SK-N-SH treated with all-trans-retinoic acid at 6 μM for 48 hours (cell line): ENCODE measurements around the gene GPC3.

ENCODE experiments used
- ARNTL ChIP-seq: fragments of 450-650 bp; formaldehyde crosslinking; IDR thresholded peaks from 2 replicates; pipeline ENCODE4 v1.5.0; 2020; ENCODE audit warnings: low read depth, mild to moderate bottlenecking, moderate library complexity, borderline replicate concordance
- BACH2 ChIP-seq: fragments of 250-450 bp; sonication (Bioruptor Pico); IDR thresholded peaks from 2 replicates; pipeline ENCODE4 v1.9.0; 2021; ENCODE audit warnings: mild to moderate bottlenecking, borderline replicate concordance
- CSDC2 ChIP-seq: fragments of 250-450 bp; sonication (Bioruptor Pico); IDR thresholded peaks from 2 replicates; pipeline ENCODE4 v1.5.0; 2020; ENCODE audit warnings: mild to moderate bottlenecking, moderate library complexity
- CSRNP3 ChIP-seq: fragments of 250-450 bp; sonication (Bioruptor Pico); IDR thresholded peaks from 2 replicates; pipeline ENCODE4 v1.5.1; 2021; ENCODE audit warnings: mild to moderate bottlenecking, moderate library complexity
- ESRRG ChIP-seq: fragments of 250-450 bp; sonication (Bioruptor Pico); IDR thresholded peaks from 2 replicates; pipeline ENCODE4 v1.6.1; 2021; ENCODE audit warnings: mild to moderate bottlenecking
- GLIS3 ChIP-seq: fragments of 250-450 bp; sonication (Bioruptor Pico); IDR thresholded peaks from 2 replicates; pipeline ENCODE4 v1.5.0; 2020; ENCODE audit warnings: mild to moderate bottlenecking, moderate library complexity
- OSR1 ChIP-seq: fragments of 250-450 bp; sonication (Bioruptor Pico); IDR thresholded peaks from 2 replicates; pipeline ENCODE4 v1.8.0; 2022; ENCODE audit warnings: moderate library complexity, mild to moderate bottlenecking, inconsistent platforms
- PATZ1 ChIP-seq: fragments of 250-450 bp; sonication (Bioruptor Pico); IDR thresholded peaks from 2 replicates; pipeline ENCODE4 v1.8.0; 2020; ENCODE audit warnings: mild to moderate bottlenecking, moderate library complexity, borderline replicate concordance
- RARB ChIP-seq: fragments of 250-450 bp; sonication (Bioruptor Pico); IDR thresholded peaks from 2 replicates; pipeline ENCODE4 v1.8.0; 2021; ENCODE audit warnings: mild to moderate bottlenecking, moderate library complexity
- SNAI2 ChIP-seq: fragments of 250-450 bp; sonication (Bioruptor Pico); IDR thresholded peaks from 2 replicates; pipeline ENCODE4 v1.5.0; 2020; ENCODE audit warnings: mild to moderate bottlenecking, moderate library complexity
- TSHZ2 ChIP-seq: fragments of 250-450 bp; sonication (Bioruptor Pico); IDR thresholded peaks from 2 replicates; pipeline ENCODE4 v1.5.0; 2020; ENCODE audit warnings: mild to moderate bottlenecking, moderate library complexity
- ZC3H10 ChIP-seq: fragments of 250-450 bp; sonication (Bioruptor Pico); IDR thresholded peaks from 2 replicates; pipeline ENCODE4 v1.5.1; 2021; ENCODE audit warnings: mild to moderate bottlenecking, moderate library complexity
- ZFP3 ChIP-seq: fragments of 250-450 bp; sonication (Bioruptor Pico); IDR thresholded peaks from 2 replicates; pipeline ENCODE4 v1.5.0; 2020; ENCODE audit warnings: mild to moderate bottlenecking, moderate library complexity
- ZNF565 ChIP-seq: fragments of 450-650 bp; formaldehyde crosslinking; conservative IDR thresholded peaks from 2 replicates; pipeline ENCODE4 v1.5.0; 2020; ENCODE audit warnings: low read depth, mild to moderate bottlenecking, moderate library complexity

GRCh38 chrX:133953785-133954355 lies 31.5 kb downstream of the GPC3 start:
- TF ChIP-seq ZC3H10 (CRISPR knock-in tag) (no peak), SNAI2 (no peak), CSDC2 (no peak), CSRNP3 (no peak), ZNF565 (CRISPR knock-in tag) (no peak), GLIS3 (no peak), ZFP3 (CRISPR knock-in tag) (no peak), PATZ1 (no peak), RARB (no peak), ARNTL (CRISPR knock-in tag) (no peak), OSR1 (CRISPR knock-in tag) (no peak), ESRRG (CRISPR knock-in tag) (no peak), BACH2 (CRISPR knock-in tag) (no peak), TSHZ2 (CRISPR knock-in tag) (no peak)
